Measurements from ENCODE around the gene NEK4.
"Not testable (repeated sequence)": the region's sequence is repeated elsewhere in the genome, so short reads cannot be mapped to it uniquely, and the experiment has no call there.

NEK4 gene

DNA sequence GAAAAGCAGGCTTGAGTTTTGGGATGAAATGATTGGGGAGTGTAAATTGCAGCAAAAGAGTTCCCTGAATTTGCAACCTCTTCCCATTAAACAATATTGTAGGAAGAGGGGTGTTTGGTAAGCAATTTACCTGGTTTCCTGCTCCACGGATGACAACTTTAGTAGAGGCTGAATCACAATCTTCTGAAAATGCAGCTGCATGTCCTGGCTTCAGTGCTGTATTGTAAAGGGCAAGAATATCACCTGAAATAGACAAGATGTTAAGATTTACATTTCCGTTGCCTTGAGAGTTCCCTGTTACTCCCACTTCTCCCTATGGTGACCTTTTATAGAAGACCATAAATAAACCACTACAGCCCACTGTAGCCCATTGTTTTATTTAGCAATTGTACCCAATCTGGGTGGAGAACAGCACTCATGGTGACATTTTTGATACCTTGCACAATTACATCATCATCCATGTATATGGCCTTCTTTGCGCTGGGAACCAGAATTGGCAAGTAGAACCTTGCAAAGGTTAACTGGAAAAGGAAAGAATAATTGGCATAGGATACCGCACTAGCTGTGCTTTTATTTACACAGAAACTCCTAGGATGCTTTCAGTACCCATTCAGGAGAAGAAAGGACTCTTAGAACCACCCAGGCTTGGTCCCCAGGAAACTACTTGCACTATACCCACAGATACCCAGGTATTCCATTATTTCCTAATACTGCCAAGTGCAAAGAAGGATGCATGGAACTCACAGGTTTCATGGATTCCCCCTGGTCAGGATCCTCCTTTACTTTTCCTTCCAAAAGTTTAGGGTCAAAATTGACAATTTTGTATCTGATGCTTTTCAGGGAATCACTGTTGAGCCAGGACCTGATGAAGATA lies 74.7 kb downstream of the NEK4 start:
- no peak for DNase-seq

DNA sequence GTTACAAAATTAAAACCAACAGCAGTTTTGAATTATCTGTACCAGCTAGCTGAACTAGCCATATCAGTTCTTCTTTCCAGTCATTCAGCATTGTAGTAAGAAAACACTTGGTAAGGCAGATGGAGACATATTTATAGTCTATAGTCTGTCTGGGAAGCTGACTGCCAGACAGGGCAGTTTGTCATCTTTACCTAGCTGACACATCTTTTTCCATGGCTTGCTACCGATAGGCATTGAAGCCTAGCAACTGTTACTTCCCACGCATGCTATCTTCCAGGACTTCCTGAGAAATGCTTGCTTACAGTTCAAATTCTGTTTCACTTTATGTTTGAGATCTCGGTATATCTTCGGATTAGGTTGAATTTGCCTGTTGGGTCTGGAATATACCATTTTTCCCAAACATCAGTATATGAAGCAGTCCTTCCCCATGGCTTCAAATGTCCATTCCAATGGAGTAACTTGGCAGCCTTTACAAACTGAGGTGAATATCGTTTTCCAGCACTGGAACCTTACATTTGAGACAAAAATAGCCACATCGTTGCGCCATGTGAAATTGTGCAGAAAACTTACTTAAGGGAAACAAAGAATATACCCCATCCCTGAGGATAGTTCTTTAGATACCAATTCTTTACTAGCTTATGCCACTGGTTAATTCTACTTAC lies 76.1 kb downstream of the NEK4 start:
- DNase-seq: no peak

- no peak for DNase-seq
Observed at GRCh38 chr3:52693071-52693470, 77.7 kb downstream of the NEK4 start.

DNA sequence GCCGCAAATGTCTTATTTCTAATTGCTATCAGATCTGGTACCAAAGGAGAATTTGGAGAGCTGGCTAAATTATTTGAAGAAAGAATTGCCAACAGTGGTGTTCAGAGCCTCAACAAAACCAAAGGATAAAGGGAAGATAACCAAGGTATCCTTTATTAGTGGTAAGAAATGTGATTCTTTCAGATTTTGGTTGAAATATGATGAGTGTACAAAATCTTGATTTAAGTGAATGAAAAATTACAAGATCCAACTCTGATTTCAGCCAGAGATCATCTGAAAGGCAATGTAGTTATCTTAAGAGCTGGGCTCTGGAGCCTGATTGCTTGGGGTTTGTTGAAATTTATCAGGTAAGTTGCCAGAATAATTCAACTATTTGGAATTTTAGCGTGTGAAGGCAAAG lies 80.2 kb downstream of the NEK4 start:
- DNase-seq: no peak

GRCh38 chr3:52689151-52689550 lies 81.6 kb downstream of the NEK4 start:
- DNase-seq: no peak

DNA sequence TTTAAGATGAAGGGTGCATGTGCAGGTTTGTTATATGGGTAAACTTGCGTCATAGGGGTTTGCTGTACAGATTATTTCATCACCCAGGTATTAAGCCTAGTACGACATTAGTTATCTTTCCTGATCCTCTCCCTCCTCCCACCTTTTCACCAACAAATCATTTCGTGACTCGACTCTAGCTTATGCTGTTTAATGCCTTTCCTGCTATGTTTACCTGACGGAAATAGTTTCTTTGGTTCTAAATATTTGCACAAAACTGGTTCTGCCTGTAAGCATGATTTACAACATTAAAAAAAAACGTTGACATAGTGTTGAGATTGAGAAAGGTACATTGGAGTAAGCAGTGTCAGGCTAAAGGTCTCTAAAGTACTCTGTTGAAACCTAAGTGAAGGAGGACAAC lies 82.5 kb downstream of the NEK4 start:
- DNase-seq: no peak

DNA sequence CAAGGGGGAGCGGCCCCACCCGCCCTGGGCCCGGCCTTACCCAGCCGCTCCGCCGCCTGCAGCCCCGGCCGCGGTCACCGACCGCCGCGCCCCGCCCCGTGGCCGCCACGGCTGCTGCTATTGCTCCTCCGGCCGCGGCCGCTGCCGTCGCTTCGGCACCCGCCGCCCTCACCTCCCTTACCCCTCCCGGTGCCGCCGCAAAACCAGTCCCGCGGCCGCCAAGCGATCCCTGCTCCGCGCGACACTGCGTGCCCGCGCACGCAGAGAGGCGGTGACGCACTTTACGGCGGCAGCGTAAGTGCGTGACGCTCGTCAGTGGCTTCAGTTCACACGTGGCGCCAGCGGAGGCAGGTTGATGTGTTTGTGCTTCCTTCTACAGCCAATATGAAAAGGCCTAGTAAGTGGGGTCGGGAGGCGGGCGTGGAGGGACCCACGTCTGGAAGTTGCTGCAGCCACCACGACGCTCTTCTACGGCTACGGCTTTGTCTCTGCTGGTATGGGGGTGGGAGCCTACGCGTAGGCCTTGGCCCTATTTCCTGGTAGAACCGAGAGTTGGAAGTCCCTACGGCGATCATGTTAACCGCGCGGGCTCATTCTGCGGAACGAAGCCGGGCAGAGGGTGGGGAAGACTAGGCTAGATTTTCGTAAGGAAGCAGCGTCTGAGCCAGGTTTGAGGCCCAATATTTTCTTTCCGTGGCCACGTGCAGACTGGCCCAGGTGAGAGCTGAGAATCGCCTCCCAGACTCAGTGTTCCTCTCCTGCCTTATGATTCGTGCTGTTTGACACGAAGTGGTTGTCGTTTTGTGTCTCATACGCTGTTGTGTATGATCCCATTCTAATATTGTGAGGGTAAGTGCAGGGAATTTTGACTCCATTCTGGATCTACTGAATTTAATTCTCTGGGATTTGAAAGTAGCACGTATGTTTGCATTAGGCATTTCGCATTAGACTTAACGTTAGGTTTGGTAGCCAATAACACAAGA lies 84.7 kb downstream of the NEK4 start, which contains the start of the genes GNL3 and PBRM1:
Gene GNL3 (plus strand): TSS at position 324 of the 983 bp plus-strand sequence. CDS start 61 bp downstream, at position 385.
Gene PBRM1 (minus strand): TSS at position 205 of the 983 bp plus-strand sequence.
- DNase-seq: peak; percentile 90 to 91

DNA sequence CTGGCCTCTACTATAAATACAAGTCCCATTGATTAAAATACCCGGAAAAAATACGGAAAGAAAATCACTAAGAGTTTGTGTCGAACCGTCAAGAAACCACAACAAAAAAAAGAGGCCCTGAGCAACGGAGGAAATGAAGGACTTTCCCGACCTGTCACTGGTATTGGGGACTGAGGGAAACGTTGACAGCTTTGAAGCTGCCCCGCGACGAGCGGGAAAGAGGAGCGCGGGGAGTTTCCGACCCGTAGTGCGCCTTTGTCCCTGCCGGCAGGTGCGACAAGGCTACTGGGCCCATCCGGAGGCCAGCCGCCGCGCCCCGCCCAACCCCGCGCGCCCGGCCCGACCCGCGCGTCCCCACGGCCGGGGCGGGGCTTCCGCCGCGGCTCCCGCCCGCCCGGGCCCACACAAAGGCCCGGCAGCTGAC lies 85.4 kb downstream of the NEK4 start:
- DNase-seq: peak; percentile 20 to 90

DNA sequence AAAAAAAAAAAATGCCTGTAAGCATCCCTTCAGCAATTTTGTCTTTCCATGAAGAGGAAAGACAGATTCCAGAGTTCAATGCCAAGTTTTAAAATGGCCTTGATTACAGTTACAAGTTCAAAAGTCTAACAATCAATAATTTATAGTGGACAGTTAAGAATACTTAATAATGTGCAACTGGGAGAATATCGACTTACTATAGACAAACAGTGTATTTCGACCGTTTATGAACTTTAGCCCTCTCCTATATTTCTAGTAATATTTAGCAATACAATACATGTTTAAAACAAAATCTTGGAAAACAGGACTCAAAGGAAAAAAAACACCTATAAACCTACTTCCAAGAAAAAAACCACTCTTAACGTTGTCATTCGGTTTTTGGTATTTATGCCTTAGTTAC lies 86.6 kb downstream of the NEK4 start:
- no peak for DNase-seq

DNA sequence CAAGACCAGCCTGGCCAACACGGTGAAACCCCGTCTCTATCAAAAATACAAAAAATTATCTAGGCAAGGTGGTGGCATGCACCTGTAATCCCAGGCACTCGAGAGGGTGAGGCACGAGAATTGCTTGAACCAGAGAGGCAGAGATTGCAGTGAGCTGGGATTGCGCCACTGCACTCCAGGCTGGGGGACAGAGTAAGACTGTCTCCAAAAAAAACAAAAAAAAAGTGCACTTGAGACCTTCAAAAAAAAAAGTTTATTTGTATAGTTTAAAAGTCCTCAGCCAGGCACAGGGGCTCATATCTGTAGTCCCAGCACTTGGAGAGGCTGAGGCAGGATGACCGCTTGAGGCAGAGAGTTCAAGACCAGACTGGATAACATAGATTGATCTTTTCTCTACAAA lies 87.1 kb downstream of the NEK4 start:
- no peak for DNase-seq

DNA sequence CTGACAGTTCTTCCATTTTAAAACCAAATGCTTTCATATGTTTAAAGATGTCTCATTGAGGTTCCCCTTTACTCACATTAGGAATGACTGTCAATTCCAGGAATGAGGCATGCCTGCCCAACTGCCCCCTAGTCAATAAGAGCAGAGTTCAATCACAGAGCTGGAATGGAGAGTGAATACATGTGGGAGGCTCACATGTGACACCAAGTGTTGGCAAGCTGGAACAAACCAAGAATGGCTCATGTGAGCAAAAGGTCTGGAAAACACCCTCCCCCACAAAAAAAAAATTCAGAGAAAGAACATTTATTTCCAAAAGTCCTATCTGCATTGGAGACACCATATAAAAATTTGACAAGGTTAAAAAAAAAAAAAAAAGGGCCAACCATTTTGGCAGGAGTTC lies 88.7 kb downstream of the NEK4 start:
- no peak for DNase-seq

- no peak for DNase-seq
Observed at GRCh38 chr3:52681596-52681995, 89.1 kb downstream of the NEK4 start.

DNA sequence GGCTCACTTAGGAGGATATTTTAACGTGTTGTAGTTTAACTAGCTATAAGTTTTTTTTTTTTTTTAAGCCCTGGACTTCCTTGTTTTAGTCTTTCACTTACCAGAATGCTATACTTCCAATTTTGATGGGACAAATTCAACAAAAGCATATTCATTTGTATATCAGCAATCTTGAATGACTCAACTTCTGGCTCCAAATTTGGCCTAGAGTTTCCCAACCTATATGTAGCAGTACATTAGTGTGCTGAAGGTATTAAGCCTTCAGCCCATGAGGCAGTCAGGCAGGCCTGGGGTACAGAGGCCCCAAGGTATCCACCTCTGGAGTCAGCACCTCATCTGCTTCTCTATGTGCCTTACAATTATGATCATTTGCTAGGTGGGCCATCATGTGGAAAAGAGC lies 90.9 kb downstream of the NEK4 start:
- DNase-seq: no peak

DNA sequence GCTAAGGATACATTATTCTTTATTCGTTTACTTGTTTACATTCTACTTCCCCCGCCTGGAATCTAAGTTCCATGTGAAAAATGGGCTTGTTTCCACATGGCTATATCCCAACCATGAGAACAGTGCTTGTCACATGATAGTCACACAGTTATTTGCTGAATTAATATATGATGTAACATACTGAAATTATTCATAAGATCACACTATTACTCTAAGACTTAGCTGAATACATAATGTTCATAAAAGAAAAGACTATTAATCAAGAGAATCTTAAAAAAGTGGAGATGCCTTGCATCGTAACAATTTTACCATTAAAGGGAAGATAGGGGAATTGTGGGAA lies 91.6 kb downstream of the NEK4 start:
- DNase-seq: no peak

- DNase-seq: no peak
Observed at GRCh38 chr3:52678265-52679198, 92.2 kb downstream of the NEK4 start.

GRCh38 chr3:52676201-52676600 lies 94.5 kb downstream of the NEK4 start:
- DNase-seq: not testable (repeated sequence)

- DNase-seq: no peak
Observed at GRCh38 chr3:52671676-52672075, 99.1 kb downstream of the NEK4 start.

DNA sequence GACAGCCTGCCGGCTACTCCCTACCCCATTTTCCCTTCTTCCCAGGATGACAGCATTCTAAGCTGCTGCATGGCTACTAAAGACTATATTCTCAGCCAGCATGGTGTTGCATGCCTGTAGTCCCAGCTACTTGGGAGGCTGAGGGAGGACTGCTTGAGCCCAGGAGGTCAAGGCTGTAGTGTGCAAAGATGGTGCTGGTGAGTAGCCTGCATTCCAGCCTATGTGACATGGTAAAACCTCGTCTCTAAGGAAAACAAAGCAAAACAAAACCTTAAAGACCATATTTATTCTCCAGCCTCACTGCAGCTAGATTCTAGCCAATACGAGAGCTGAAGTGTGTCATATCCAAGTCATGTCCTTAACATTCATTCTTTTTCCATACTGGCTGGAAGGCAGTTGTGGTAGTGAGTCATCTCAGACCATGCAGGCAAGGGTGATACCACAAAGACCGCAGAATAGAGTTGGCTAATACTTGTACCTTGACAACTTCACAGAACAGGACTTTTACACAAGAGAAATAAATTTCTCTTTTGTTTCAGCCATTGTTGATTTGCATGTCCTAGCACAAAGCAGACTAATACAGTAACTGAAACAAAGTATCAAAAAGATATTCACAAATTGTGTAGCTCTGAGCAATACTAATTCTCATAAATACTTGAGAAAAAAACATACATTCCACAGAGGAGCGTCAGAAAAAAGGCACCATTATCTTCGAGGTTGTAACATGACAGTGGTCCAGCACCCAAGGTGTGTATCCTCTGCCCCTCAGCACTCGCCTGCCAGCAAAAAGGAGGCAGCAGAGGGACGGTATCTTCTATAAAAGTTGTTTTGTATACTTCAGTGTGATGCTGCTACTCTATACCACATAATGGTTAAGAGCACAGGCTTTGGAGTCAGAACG lies 99.9 kb downstream of the NEK4 start:
- peak; percentile 29 to 49 for DNase-seq

GRCh38 chr3:52663098-52663497 lies 107.6 kb downstream of the NEK4 start:
- DNase-seq: no peak

GRCh38 chr3:52660046-52660445 lies 110.7 kb downstream of the NEK4 start:
- DNase-seq: no peak
